Gastrocnemius medialis (tissue), 4 donors: Measurements from ENCODE around the gene DCN.

Experiments
- CTCF ChIP-seq, 5 experiments: fragments of 450-650 bp in 3 of 5; fragments of 200-600 bp in 2 of 5; sonication (generic) in 2 of 5; IDR thresholded peaks in 4 of 5; conservative IDR thresholded peaks in 1 of 5; 1 replicate in 4 of 5; 2 replicates in 1 of 5; pipeline ENCODE4 v1.5.1; 2016 to 2019; ENCODE audit warnings: antibody characterized with exemption in 5 of 5, mild to moderate bottlenecking in 3 of 5, moderate library complexity in 3 of 5
- POLR2A ChIP-seq, 2 donors: fragments of 450-650 bp; IDR thresholded peaks; one replicate each; pipeline ENCODE4 v1.6.1; 2017; ENCODE audit warnings: antibody characterized with exemption in 2 of 2, mild to moderate bottlenecking in 2 of 2, moderate library complexity in 2 of 2

- TF ChIP-seq POLR2A (IDR thresholded peaks at IDR 0.05) (no peak), CTCF (IDR thresholded peaks at IDR 0.05 in 4 of 5, conservative IDR thresholded peaks at IDR 0.05 in 1 of 5) (no peak)
Measured at GRCh38 chr12:91094032-91094662, 88.5 kb downstream of the DCN start.
